Astrocyte (in vitro differentiated cells and primary cell): ENCODE measurements around the gene KLK13. TPM values are rescaled to one million over a fixed set of nuclear protein-coding genes. Genes with fewer than 3 reads are reported as not detected.

Experiments
- DNase-seq: peaks from one replicate; pipeline ENCODE4 v3.0.0-alpha.2; 2010; ENCODE audit warnings: low read depth
- FAIRE-seq: peaks from 2 replicates; lab custom pipeline; 2011; peaks lifted over from hg19 to GRCh38; lab: Jason Lieb, UNC
- H2AFZ ChIP-seq: 2 replicates; pipeline ENCODE4 v1.6.0; 2012; ENCODE audit warnings: low read depth, low read length, inconsistent platforms
- H3K27ac ChIP-seq: 2 replicates; pipeline ENCODE4 v1.5.1; 2011; ENCODE audit warnings: low read depth, low read length, inconsistent platforms
- H3K27me3 ChIP-seq: 2 replicates; pipeline ENCODE4 v1.6.0; 2011; ENCODE audit warnings: low read length, inconsistent platforms; ENCODE audit not compliant: insufficient read depth
- H3K36me3 ChIP-seq: 2 replicates; pipeline ENCODE4 v1.5.1; 2011; ENCODE audit warnings: low read length, inconsistent platforms; ENCODE audit not compliant: insufficient read depth
- H3K4me1 ChIP-seq: 2 replicates; pipeline ENCODE4 v1.5.1; 2011; ENCODE audit warnings: low read length, inconsistent platforms; ENCODE audit not compliant: insufficient read depth
- H3K4me2 ChIP-seq: 2 replicates; pipeline ENCODE4 v1.6.0; 2012; ENCODE audit warnings: low read length, inconsistent platforms
- H3K4me3 ChIP-seq: 2 replicates; pipeline ENCODE4 v1.5.1; 2011; ENCODE audit warnings: low read depth, mild to moderate bottlenecking, low read length, inconsistent platforms; ENCODE audit not compliant: insufficient read depth
- H3K79me2 ChIP-seq: 2 replicates; pipeline ENCODE4 v1.6.0; 2012; ENCODE audit warnings: mild to moderate bottlenecking, low read length, inconsistent platforms; ENCODE audit not compliant: insufficient read depth
- H3K9ac ChIP-seq: 2 replicates; pipeline ENCODE4 v1.6.0; 2012; ENCODE audit warnings: mild to moderate bottlenecking, low read length, inconsistent platforms
- H3K9me3 ChIP-seq: 2 replicates; pipeline ENCODE4 v1.5.1; 2012; ENCODE audit warnings: low read depth, mild to moderate bottlenecking, low read length, inconsistent platforms; ENCODE audit not compliant: insufficient read depth
- H4K20me1 ChIP-seq: 2 replicates; pipeline ENCODE4 v1.6.0; 2012; ENCODE audit warnings: low read length, inconsistent platforms; ENCODE audit not compliant: insufficient read depth
- H3K27ac Mint-ChIP-seq: one replicate; pipeline ENCODE4 v1.8.0; 2021; ENCODE audit warnings: mild to moderate bottlenecking, mixed read lengths; ENCODE audit not compliant: unreplicated experiment
- H3K27me3 Mint-ChIP-seq: one replicate; pipeline ENCODE4 v1.8.0; 2021; ENCODE audit warnings: low read depth, mixed read lengths; ENCODE audit not compliant: unreplicated experiment
- H3K36me3 Mint-ChIP-seq: one replicate; pipeline ENCODE4 v1.8.0; 2021; ENCODE audit warnings: low read depth, mixed read lengths; ENCODE audit not compliant: unreplicated experiment
- H3K4me1 Mint-ChIP-seq: one replicate; pipeline ENCODE4 v1.8.0; 2021; ENCODE audit warnings: low read depth, mixed read lengths; ENCODE audit not compliant: unreplicated experiment
- H3K4me3 Mint-ChIP-seq: one replicate; pipeline ENCODE4 v1.8.0; 2021; ENCODE audit warnings: mild to moderate bottlenecking, moderate library complexity, mixed read lengths; ENCODE audit not compliant: unreplicated experiment
- H3K9me3 Mint-ChIP-seq: one replicate; pipeline ENCODE4 v1.8.0; 2021; ENCODE audit warnings: mild to moderate bottlenecking, mixed read lengths; ENCODE audit not compliant: unreplicated experiment
- CTCF ChIP-seq: IDR thresholded peaks from 2 replicates; pipeline ENCODE4 v1.5.1; 2011; ENCODE audit warnings: low read depth, mild to moderate bottlenecking, inconsistent platforms, low read length, moderate library complexity; ENCODE audit not compliant: insufficient read depth
- EZH2 ChIP-seq: IDR thresholded peaks from 2 replicates; pipeline ENCODE4 v1.6.1; 2012; ENCODE audit warnings: mild to moderate bottlenecking, low read length, inconsistent platforms; ENCODE audit not compliant: insufficient read depth
- total RNA-seq: library from RNA; stranded (reverse); gene quantifications from 2 replicates; pipeline ENCODE4 v1.2.1, GENCODE V29; 2021

The KLK13 gene
- total RNA-seq, 1 donor from 2014 or later, result 0.32 TPM

- Mint-ChIP-seq H3K36me3 (no peaks in the 10 kb centered on the region), H3K9me3 (peaks cover 1% of the 10 kb centered on the region), H3K4me1 (peaks cover 3% of the 10 kb centered on the region), H3K27me3 (peaks cover 48% of the 10 kb centered on the region), H3K27ac (peak overlapping the region; percentile 1), H3K4me3 (no peak overlapping the region)
- Histone ChIP-seq H4K20me1 (no peaks in the 10 kb centered on the region), H3K36me3 (no peaks in the 10 kb centered on the region), H3K9me3 (peaks cover 2% of the 10 kb centered on the region), H3K79me2 (no peaks in the 10 kb centered on the region), H2AFZ (no peak overlapping the region), H3K9ac (no peak overlapping the region), H3K4me2 (no peak overlapping the region), H3K4me1 (no peaks in the 10 kb centered on the region), H3K4me3 (no peak overlapping the region), H3K27ac (no peak overlapping the region), H3K27me3 (no peaks in the 10 kb centered on the region)
- DNase-seq, result no peak
- no peak for TF ChIP-seq CTCF
- no peak for TF ChIP-seq EZH2
- FAIRE-seq, result no peak
Measured at GRCh38 chr19:51006406-51006805, 58.5 kb downstream of the KLK13 start.

Other genes with a start within 250 kb of the KLK13 start
- not detected in 2 replicates for gene KLK1, start 241.3 kb downstream of the KLK13 start, total RNA-seq
- not detected in 2 replicates for gene KLK15, start 231.5 kb downstream of the KLK13 start, total RNA-seq
- not detected in 2 replicates for gene KLK3, start 210.2 kb downstream of the KLK13 start, total RNA-seq
- gene KLK2, start 191.7 kb downstream of the KLK13 start, total RNA-seq, result not detected in 2 replicates
- not detected in 2 replicates for gene KLK4, start 153.7 kb downstream of the KLK13 start, total RNA-seq
- gene KLK5, start 112.1 kb downstream of the KLK13 start, total RNA-seq, result not detected in 2 replicates
- 2.7 and 3.5 TPM in 2 replicates for gene KLK6, start 95.5 kb downstream of the KLK13 start, total RNA-seq
- gene KLK7, start 81.2 kb downstream of the KLK13 start, total RNA-seq, result not detected in 2 replicates
- gene KLK8, start 63.5 kb downstream of the KLK13 start, total RNA-seq, result not detected in 2 replicates
- 0.19 and 0.30 TPM in 2 replicates for gene KLK10, start 45.4 kb downstream of the KLK13 start, total RNA-seq
- gene KLK11, start 38.5 kb downstream of the KLK13 start, total RNA-seq, result not detected in 2 replicates
- not detected in 2 replicates for gene KLK12, start 30.1 kb downstream of the KLK13 start, total RNA-seq
- gene KLK14, start 17.8 kb upstream of the KLK13 start, total RNA-seq, result 0.23 and 0.31 TPM in 2 replicates
- gene CTU1, start 43.3 kb upstream of the KLK13 start, total RNA-seq, result 6.4 and 7.4 TPM in 2 replicates
- gene SIGLEC9, start 59.8 kb upstream of the KLK13 start, total RNA-seq, result not detected in 2 replicates
- gene SIGLEC7, start 77.2 kb upstream of the KLK13 start, total RNA-seq, result not detected in 2 replicates
- gene CD33, start 160.0 kb upstream of the KLK13 start, total RNA-seq, result not detected in 2 replicates
- not detected in 2 replicates for gene SIGLECL1, start 186.0 kb upstream of the KLK13 start, total RNA-seq
- gene IGLON5, start 246.6 kb upstream of the KLK13 start, total RNA-seq, result 5.4 and 6.6 TPM in 2 replicates